Fibroblast of mammary gland (primary cell): ENCODE measurements around the gene SRGAP3.

ENCODE experiments used
- DNase-seq: peaks from one replicate; pipeline ENCODE4 v3.0.0-alpha.2; 2010; ENCODE audit warnings: low read depth
- H3K4me3 ChIP-seq: 2 replicates; pipeline ENCODE4 v1.5.1; 2011; ENCODE audit warnings: low read depth, mild to moderate bottlenecking, low read length, moderate library complexity; ENCODE audit not compliant: control insufficient read depth
- CTCF ChIP-seq: conservative IDR thresholded peaks from 2 replicates; pipeline ENCODE4 v1.5.1; 2011; ENCODE audit warnings: low read depth, low read length, inconsistent platforms; ENCODE audit not compliant: control insufficient read depth, insufficient read depth

The SRGAP3 gene

GRCh38 chr3:9008550-9009255 lies 240.7 kb downstream of the SRGAP3 start:
- peak; percentile 93 for DNase-seq
- no peak for TF ChIP-seq CTCF
- no peak overlapping the region for H3K4me3 ChIP-seq

GRCh38 chr3:9007928-9008327 lies 241.5 kb downstream of the SRGAP3 start:
- TF ChIP-seq CTCF, result no peak
- DNase-seq, result peak; percentile 47
- H3K4me3 ChIP-seq, result no peak overlapping the region

GRCh38 chr3:9007213-9007612 lies 242.2 kb downstream of the SRGAP3 start:
- no peak for DNase-seq
- no peak overlapping the region for H3K4me3 ChIP-seq
- no peak for TF ChIP-seq CTCF

GRCh38 chr3:9000041-9000440 lies 249.4 kb downstream of the SRGAP3 start:
- TF ChIP-seq CTCF, result no peak
- H3K4me3 ChIP-seq, result no peak overlapping the region
- no peak for DNase-seq

- H3K4me3 ChIP-seq, result no peak overlapping the region
- TF ChIP-seq CTCF, result no peak
- DNase-seq, result no peak
These were observed 252.3 kb downstream of the SRGAP3 start for GRCh38 chr3:8997151-8997550.

- TF ChIP-seq CTCF, result peak; percentile 51
- DNase-seq, result peak; percentile 68
- H3K4me3 ChIP-seq, result no peak overlapping the region
These were observed 252.7 kb downstream of the SRGAP3 start for GRCh38 chr3:8996681-8997121.
